HEK293 (cell line): ENCODE measurements around the gene PHLDB2.
A peak's percentile ranks its signal among the peaks of the same experiment; 100 is the strongest.

Source experiments
- CTCF ChIP-seq: fragments of 450-650 bp; formaldehyde crosslinking; IDR thresholded peaks from 2 replicates; pipeline ENCODE4 v1.5.1; 2016; ENCODE audit warnings: missing biosample characterization, missing genetic modification characterization
- KLF8 ChIP-seq: fragments of 450-650 bp; formaldehyde crosslinking; IDR thresholded peaks from 2 replicates; pipeline ENCODE4 v1.5.1; 2016; ENCODE audit warnings: missing biosample characterization, missing genetic modification characterization
- PRDM1 ChIP-seq: fragments of 450-650 bp; formaldehyde crosslinking; IDR thresholded peaks from 2 replicates; pipeline ENCODE4; 2016; ENCODE audit warnings: missing biosample characterization, missing genetic modification characterization
- SALL2 ChIP-seq: fragments of 450-650 bp; formaldehyde crosslinking; IDR thresholded peaks from 2 replicates; pipeline ENCODE4 v1.5.0; 2017; ENCODE audit warnings: missing biosample characterization, mild to moderate bottlenecking, missing genetic modification characterization, borderline replicate concordance
- TSHZ1 ChIP-seq: fragments of 450-650 bp; formaldehyde crosslinking; IDR thresholded peaks from 2 replicates; pipeline ENCODE4 v1.5.1; 2016; ENCODE audit warnings: missing biosample characterization, missing genetic modification characterization, borderline replicate concordance
- ZIC2 ChIP-seq: fragments of 450-650 bp; formaldehyde crosslinking; IDR thresholded peaks from 2 replicates; pipeline ENCODE4 v1.5.1; 2016; ENCODE audit warnings: missing biosample characterization, missing genetic modification characterization
- ZNF10 ChIP-seq: fragments of 450-650 bp; formaldehyde crosslinking; IDR thresholded peaks from 2 replicates; pipeline ENCODE4 v1.5.1; 2017; ENCODE audit warnings: missing biosample characterization, missing genetic modification characterization
- ZNF138 ChIP-seq: fragments of 450-650 bp; formaldehyde crosslinking; IDR thresholded peaks from 2 replicates; pipeline ENCODE4 v1.5.1; 2016; ENCODE audit warnings: missing biosample characterization, missing genetic modification characterization, borderline replicate concordance
- ZNF157 ChIP-seq: fragments of 450-650 bp; formaldehyde crosslinking; IDR thresholded peaks from 2 replicates; pipeline ENCODE4 v1.5.1; 2016; ENCODE audit warnings: missing biosample characterization, missing genetic modification characterization
- ZNF2 ChIP-seq: fragments of 450-650 bp; formaldehyde crosslinking; IDR thresholded peaks from 2 replicates; pipeline ENCODE4 v1.5.1; 2016; ENCODE audit warnings: missing biosample characterization, missing genetic modification characterization
- ZNF248 ChIP-seq: fragments of 450-650 bp; formaldehyde crosslinking; IDR thresholded peaks from 2 replicates; pipeline ENCODE4 v1.5.1; 2017; ENCODE audit warnings: missing biosample characterization, missing genetic modification characterization
- ZNF280D ChIP-seq: fragments of 450-650 bp; formaldehyde crosslinking; IDR thresholded peaks from 2 replicates; pipeline ENCODE4 v1.5.1; 2016; ENCODE audit warnings: missing biosample characterization, missing genetic modification characterization
- ZNF292 ChIP-seq: fragments of 450-650 bp; formaldehyde crosslinking; IDR thresholded peaks from 2 replicates; pipeline ENCODE4 v1.5.1; 2016; ENCODE audit warnings: low read depth, missing biosample characterization, missing genetic modification characterization, borderline replicate concordance
- ZNF335 ChIP-seq: fragments of 450-650 bp; formaldehyde crosslinking; conservative IDR thresholded peaks from 2 replicates; pipeline ENCODE4 v1.5.1; 2016; ENCODE audit warnings: missing biosample characterization, missing genetic modification characterization
- ZNF398 ChIP-seq: fragments of 450-650 bp; formaldehyde crosslinking; IDR thresholded peaks from 2 replicates; pipeline ENCODE4 v1.5.1; 2017; ENCODE audit warnings: missing biosample characterization, missing genetic modification characterization
- ZNF449 ChIP-seq: fragments of 450-650 bp; formaldehyde crosslinking; IDR thresholded peaks from 2 replicates; pipeline ENCODE4 v1.5.1; 2017; ENCODE audit warnings: missing biosample characterization, mild to moderate bottlenecking, missing genetic modification characterization, moderate library complexity
- ZNF558 ChIP-seq: fragments of 450-650 bp; formaldehyde crosslinking; IDR thresholded peaks from 2 replicates; pipeline ENCODE4 v1.5.1; 2016; ENCODE audit warnings: missing biosample characterization, missing genetic modification characterization
- ZNF623 ChIP-seq: fragments of 450-650 bp; formaldehyde crosslinking; IDR thresholded peaks from 2 replicates; pipeline ENCODE4 v1.5.1; 2016; ENCODE audit warnings: missing biosample characterization, missing genetic modification characterization
- ZNF626 ChIP-seq: fragments of 450-650 bp; sonication (Bioruptor Pico); formaldehyde crosslinking; IDR thresholded peaks from 2 replicates; pipeline ENCODE4 v1.5.1; 2018; ENCODE audit warnings: missing biosample characterization, missing genetic modification characterization, inconsistent platforms
- ZNF692 ChIP-seq: fragments of 450-650 bp; formaldehyde crosslinking; IDR thresholded peaks from 2 replicates; pipeline ENCODE4 v1.5.1; 2016; ENCODE audit warnings: missing biosample characterization, missing genetic modification characterization
- ZNF707 ChIP-seq: fragments of 450-650 bp; formaldehyde crosslinking; IDR thresholded peaks from 2 replicates; pipeline ENCODE4 v1.5.1; 2016; ENCODE audit warnings: missing biosample characterization, missing genetic modification characterization
- ZNF776 ChIP-seq: fragments of 450-650 bp; formaldehyde crosslinking; IDR thresholded peaks from 2 replicates; pipeline ENCODE4 v1.5.0; 2017; ENCODE audit warnings: missing biosample characterization, missing genetic modification characterization, borderline replicate concordance
- ZNF843 ChIP-seq: fragments of 450-650 bp; formaldehyde crosslinking; IDR thresholded peaks from 2 replicates; pipeline ENCODE4 v1.5.1; 2016; ENCODE audit warnings: missing biosample characterization, missing genetic modification characterization
- ZSCAN4 ChIP-seq: fragments of 450-650 bp; formaldehyde crosslinking; IDR thresholded peaks from 2 replicates; pipeline ENCODE4 v1.5.1; 2017; ENCODE audit warnings: missing biosample characterization, missing genetic modification characterization

PHLDB2 gene

GRCh38 chr3:111859061-111859973, at the start of gene PHLDB2 (continued):
- TF ChIP-seq TSHZ1 (tag by site-specific recombination) (no peak), ZNF558 (no peak), KLF8 (no peak; the same call in 1 of the 2 replicates), ZNF843 (tag by site-specific recombination) (no peak), ZNF292 (tag by site-specific recombination) (no peak), ZNF2 (tag by site-specific recombination) (peak; percentile 77), ZNF692 (tag by site-specific recombination) (peak; percentile 85), ZIC2 (tag by site-specific recombination) (peak; percentile 80), CTCF (tag by site-specific recombination) (peak; percentile 71), ZNF138 (tag by site-specific recombination) (no peak), ZNF335 (no peak; the same call in 1 of the 2 replicates), ZNF280D (no peak), ZNF776 (tag by site-specific recombination) (no peak), PRDM1 (no peak), ZSCAN4 (tag by site-specific recombination) (no peak), SALL2 (tag by site-specific recombination) (no peak), ZNF10 (tag by site-specific recombination) (no peak), ZNF157 (tag by site-specific recombination) (no peak), ZNF626 (tag by site-specific recombination) (no peak), ZNF248 (tag by site-specific recombination) (no peak), ZNF707 (tag by site-specific recombination) (no peak), ZNF449 (tag by site-specific recombination) (no peak), ZNF398 (tag by site-specific recombination) (peak; percentile 74), ZNF623 (tag by site-specific recombination) (no peak)
